H9 (cell line): Measurements from ENCODE around the gene MCU. TPM values are rescaled to one million over a fixed set of nuclear protein-coding genes. Genes with fewer than 3 reads are reported as not detected.

Experiments used
- DNase-seq: peaks from one replicate; pipeline ENCODE4 v3.0.0-alpha.2; 2017
- H2AFZ ChIP-seq: one replicate; pipeline ENCODE4 v1.6.1; 2013; ENCODE audit warnings: mild to moderate bottlenecking, low read length, control low read depth, moderate library complexity
- H2AK5ac ChIP-seq: 2 replicates; pipeline ENCODE4 v1.6.1; 2013; ENCODE audit warnings: low read length, control low read depth, mixed read lengths; ENCODE audit not compliant: insufficient read length
- H2BK120ac ChIP-seq: one replicate; pipeline ENCODE4 v1.6.1; 2013; ENCODE audit warnings: low read depth, mild to moderate bottlenecking, low read length, control low read depth, inconsistent platforms; ENCODE audit not compliant: poor library complexity, severe bottlenecking
- H2BK12ac ChIP-seq: 2 replicates; pipeline ENCODE4 v1.6.1; 2013; ENCODE audit warnings: low read length, control low read depth, mixed read lengths, low read depth; ENCODE audit not compliant: insufficient read length
- H2BK15ac ChIP-seq: 2 replicates; pipeline ENCODE4 v1.6.1; 2013; ENCODE audit warnings: low read depth, low read length, control low read depth
- H2BK20ac ChIP-seq: one replicate; pipeline ENCODE4 v1.6.1; 2013; ENCODE audit warnings: low read depth, mild to moderate bottlenecking, low read length, control low read depth, inconsistent platforms; ENCODE audit not compliant: poor library complexity, severe bottlenecking
- H2BK5ac ChIP-seq: 2 replicates; pipeline ENCODE4 v1.6.1; 2013; ENCODE audit warnings: low read length, control low read depth, mixed read lengths; ENCODE audit not compliant: insufficient read length
- H3K14ac ChIP-seq: 2 replicates; pipeline ENCODE4 v1.6.1; 2013; ENCODE audit warnings: low read length, control low read depth; ENCODE audit not compliant: insufficient read depth
- H3K18ac ChIP-seq: 2 replicates; pipeline ENCODE4 v1.6.1; 2013; ENCODE audit warnings: low read depth, mild to moderate bottlenecking, mixed read lengths, low read length, control low read depth; ENCODE audit not compliant: insufficient read length
- H3K23ac ChIP-seq: 2 replicates; pipeline ENCODE4 v1.6.1; 2013; ENCODE audit warnings: low read length, control low read depth, mixed read lengths, low read depth; ENCODE audit not compliant: insufficient read length
- H3K23me2 ChIP-seq: 2 replicates; pipeline ENCODE4 v1.6.1; 2013; ENCODE audit warnings: low read depth, mild to moderate bottlenecking, mixed read lengths, low read length, control low read depth; ENCODE audit not compliant: insufficient read length, poor library complexity, severe bottlenecking
- H3K27ac ChIP-seq: 2 replicates; pipeline ENCODE4 v1.5.1; 2013; ENCODE audit warnings: low read length, control low read depth, mixed read lengths, low read depth; ENCODE audit not compliant: insufficient read length
- H3K27me3 ChIP-seq: 2 replicates; pipeline ENCODE4 v1.6.1; 2013; ENCODE audit warnings: low read length, control low read depth, inconsistent platforms; ENCODE audit not compliant: insufficient read depth
- H3K4ac ChIP-seq: 2 replicates; pipeline ENCODE4 v1.6.1; 2013; ENCODE audit warnings: low read depth, mild to moderate bottlenecking, control low read depth, inconsistent platforms, low read length, moderate library complexity
- H3K4me1 ChIP-seq: 2 replicates; pipeline ENCODE4 v1.6.1; 2013; ENCODE audit warnings: low read length, control low read depth, inconsistent platforms; ENCODE audit not compliant: insufficient read depth
- H3K4me2 ChIP-seq: 2 replicates; pipeline ENCODE4 v1.6.1; 2013; ENCODE audit warnings: low read length, control low read depth, mixed read lengths; ENCODE audit not compliant: insufficient read length, insufficient read depth
- H3K56ac ChIP-seq: 2 replicates; pipeline ENCODE4 v1.6.1; 2013; ENCODE audit warnings: low read depth, mild to moderate bottlenecking, mixed read lengths, low read length, control low read depth; ENCODE audit not compliant: insufficient read length
- H3K79me1 ChIP-seq: 2 replicates; pipeline ENCODE4 v1.6.1; 2013; ENCODE audit warnings: low read depth, mild to moderate bottlenecking, moderate library complexity, low read length, control low read depth, inconsistent platforms; ENCODE audit not compliant: insufficient read depth, poor library complexity, severe bottlenecking
- H3K79me2 ChIP-seq: 2 replicates; pipeline ENCODE4 v1.6.1; 2013; ENCODE audit warnings: low read length, control low read depth, inconsistent platforms; ENCODE audit not compliant: insufficient read depth
- H3K9ac ChIP-seq: 2 replicates; pipeline ENCODE4 v1.6.1; 2013; ENCODE audit warnings: low read length, control low read depth, mixed read lengths; ENCODE audit not compliant: insufficient read length; ENCODE audit errors: extremely low read depth
- H3K9me3 ChIP-seq: one replicate; pipeline ENCODE4 v1.6.1; 2013; ENCODE audit warnings: low read depth, low read length, inconsistent platforms; ENCODE audit not compliant: control insufficient read depth
- H3T11ph ChIP-seq: one replicate; pipeline ENCODE4 v1.6.1; 2013; ENCODE audit warnings: mild to moderate bottlenecking, low read length, control low read depth, inconsistent platforms
- H4K20me1 ChIP-seq: one replicate; pipeline ENCODE4 v1.6.1; 2013; ENCODE audit not compliant: control insufficient read depth, insufficient read length, insufficient read depth
- H4K5ac ChIP-seq: 2 replicates; pipeline ENCODE4 v1.6.1; 2013; ENCODE audit warnings: low read depth, mild to moderate bottlenecking, mixed read lengths, low read length, control low read depth; ENCODE audit not compliant: insufficient read length
- H4K8ac ChIP-seq: replicated peaks from 2 replicates; pipeline ENCODE4 v1.6.1; 2013; ENCODE audit warnings: low read length, control low read depth, mixed read lengths, low read depth; ENCODE audit not compliant: insufficient read length
- H4K91ac ChIP-seq: 2 replicates; pipeline ENCODE4 v1.6.1; 2013; ENCODE audit warnings: low read depth, mild to moderate bottlenecking, moderate library complexity, mixed read lengths, low read length, control low read depth; ENCODE audit not compliant: insufficient read length
- H3K27ac Mint-ChIP-seq, 3 experiments: 2 replicates in 2 of 3; 3 replicates in 1 of 3; pipeline ENCODE4 v1.8.0; 2020 to 2021; ENCODE audit warnings: mixed read lengths in 3 of 3, mild to moderate bottlenecking in 1 of 3, moderate library complexity in 1 of 3
- H3K27me3 Mint-ChIP-seq: 2 replicates; pipeline ENCODE4 v1.8.0; 2021; ENCODE audit warnings: low read depth, mild to moderate bottlenecking, moderate library complexity, mixed read lengths
- H3K36me3 Mint-ChIP-seq, 3 experiments: 2 replicates in 2 of 3; 3 replicates in 1 of 3; pipeline ENCODE4 v1.8.0; 2020 to 2021; ENCODE audit warnings: low read depth in 3 of 3, mixed read lengths in 3 of 3; ENCODE audit not compliant: insufficient read depth in 1 of 3
- H3K4me1 Mint-ChIP-seq, 2 experiments: 2 replicates each; pipeline ENCODE4 v1.8.0; 2020; ENCODE audit warnings: mixed read lengths in 2 of 2
- H3K4me3 Mint-ChIP-seq, 2 experiments: 2 replicates in 1 of 2; 3 replicates in 1 of 2; pipeline ENCODE4 v1.8.0; 2020 to 2021; ENCODE audit warnings: mild to moderate bottlenecking in 2 of 2, mixed read lengths in 2 of 2, moderate library complexity in 1 of 2
- H3K9me3 Mint-ChIP-seq, 2 experiments: 2 replicates in 1 of 2; 3 replicates in 1 of 2; pipeline ENCODE4 v1.8.0; 2020; ENCODE audit warnings: mild to moderate bottlenecking in 2 of 2, mixed read lengths in 2 of 2, moderate library complexity in 1 of 2
- WGBS: extraction: QIAGEN DNeasy Blood & Tissue Kit; methylation state at CpG from one replicate; pipeline ENCODE4 v1.1.7; 2013; ENCODE audit warnings: missing lambda C conversion rate, low lambda C conversion rate, mixed read lengths; ENCODE audit not compliant: insufficient read length; ENCODE audit errors: extremely low coverage; 5-methylcytosine and 5-hydroxymethylcytosine counted together
- total RNA-seq: library from RNA; stranded (reverse); gene quantifications from 2 replicates; pipeline ENCODE4 v1.2.1, GENCODE V29; 2021
- TF ChIP-seq, protein P1 (sequence below): fragments of 200-600 bp; sonication (generic); conservative IDR thresholded peaks from 3 replicates; pipeline ENCODE4 v1.8.0; 2021; ENCODE audit warnings: antibody characterized with exemption, mild to moderate bottlenecking

The MCU gene
- total RNA-seq, 1 experiment from 2014 or later, result 36.6 TPM

DNA sequence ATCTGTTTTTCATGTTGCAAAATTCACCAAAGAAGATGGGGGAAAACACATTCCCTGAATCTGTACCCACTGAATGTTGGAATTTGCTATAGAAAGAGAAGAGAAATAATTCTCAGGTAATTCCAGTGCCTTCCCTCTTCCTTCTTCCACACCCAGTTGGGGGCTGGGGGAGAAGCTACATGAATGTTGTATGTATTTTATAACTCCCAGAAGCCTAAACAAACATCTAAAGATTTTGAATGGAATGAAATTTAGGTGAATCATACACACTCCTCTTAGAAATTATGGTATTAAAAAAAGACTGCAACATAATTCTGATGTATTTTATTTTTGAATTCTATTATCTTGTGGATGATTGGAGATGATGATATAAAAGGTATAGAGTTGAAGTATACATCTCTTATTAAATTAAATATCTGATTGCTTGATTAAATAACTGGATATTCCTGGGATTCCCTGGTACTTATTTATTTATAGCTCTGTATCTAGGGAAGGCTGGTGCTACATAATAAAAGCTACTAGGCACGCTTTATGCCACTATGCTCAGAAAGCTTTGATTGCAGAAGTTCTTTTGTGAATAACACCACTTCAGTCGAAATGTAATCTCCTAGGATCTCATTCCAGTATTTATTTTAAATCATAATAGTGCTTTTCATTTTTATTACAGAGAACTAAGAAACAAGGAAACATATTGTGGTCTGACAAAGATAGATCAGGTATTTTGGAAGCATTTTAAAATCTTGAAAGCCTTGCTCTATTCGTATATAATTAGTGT, 98.5 kb downstream of the MCU start:
- Histone ChIP-seq H3T11ph (no peak overlapping the region), H2BK12ac (no peak overlapping the region), H4K20me1 (no peaks in the 10 kb centered on the region), H3K9ac (no peak overlapping the region), H3K9me3 (no peaks in the 10 kb centered on the region), H4K8ac (no peak overlapping the region), H2AK5ac (no peak overlapping the region), H2AFZ (no peak overlapping the region), H2BK20ac (no peak overlapping the region), H4K5ac (no peak overlapping the region), H3K27me3 (no peaks in the 10 kb centered on the region), H2BK5ac (no peak overlapping the region), H3K56ac (no peak overlapping the region), H2BK120ac (no peak overlapping the region), H3K27ac (no peak overlapping the region), H3K14ac (no peak overlapping the region), H3K4me1 (peaks cover 9% of the 10 kb centered on the region; the same call in 1 of the 2 replicates), H3K23me2 (no peaks in the 10 kb centered on the region), H4K91ac (no peak overlapping the region), H3K4me2 (no peak overlapping the region), H3K4ac (no peak overlapping the region), H3K79me1 (no peaks in the 10 kb centered on the region), H3K79me2 (no peaks in the 10 kb centered on the region), H2BK15ac (no peak overlapping the region), H3K23ac (no peak overlapping the region), H3K18ac (no peak overlapping the region)
- H3K4me3 Mint-ChIP-seq, result no peak overlapping the region
- H3K9me3 Mint-ChIP-seq, result no peaks in the 10 kb centered on the region
- TF ChIP-seq, protein P1, sequence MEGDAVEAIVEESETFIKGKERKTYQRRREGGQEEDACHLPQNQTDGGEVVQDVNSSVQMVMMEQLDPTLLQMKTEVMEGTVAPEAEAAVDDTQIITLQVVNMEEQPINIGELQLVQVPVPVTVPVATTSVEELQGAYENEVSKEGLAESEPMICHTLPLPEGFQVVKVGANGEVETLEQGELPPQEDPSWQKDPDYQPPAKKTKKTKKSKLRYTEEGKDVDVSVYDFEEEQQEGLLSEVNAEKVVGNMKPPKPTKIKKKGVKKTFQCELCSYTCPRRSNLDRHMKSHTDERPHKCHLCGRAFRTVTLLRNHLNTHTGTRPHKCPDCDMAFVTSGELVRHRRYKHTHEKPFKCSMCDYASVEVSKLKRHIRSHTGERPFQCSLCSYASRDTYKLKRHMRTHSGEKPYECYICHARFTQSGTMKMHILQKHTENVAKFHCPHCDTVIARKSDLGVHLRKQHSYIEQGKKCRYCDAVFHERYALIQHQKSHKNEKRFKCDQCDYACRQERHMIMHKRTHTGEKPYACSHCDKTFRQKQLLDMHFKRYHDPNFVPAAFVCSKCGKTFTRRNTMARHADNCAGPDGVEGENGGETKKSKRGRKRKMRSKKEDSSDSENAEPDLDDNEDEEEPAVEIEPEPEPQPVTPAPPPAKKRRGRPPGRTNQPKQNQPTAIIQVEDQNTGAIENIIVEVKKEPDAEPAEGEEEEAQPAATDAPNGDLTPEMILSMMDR, result no peak
- no CpG with 5 or more reads among the region's 3 CpGs for WGBS
- H3K27ac Mint-ChIP-seq, result peak overlapping the region in 1 of 3 experiments; percentile 80; a peak in 3 of 7 replicates
- peaks cover 52 to 65% of the 10 kb centered on the region in 2 experiments for H3K4me1 Mint-ChIP-seq
- no peaks in the 10 kb centered on the region for H3K27me3 Mint-ChIP-seq
- no peaks in the 10 kb centered on the region for H3K36me3 Mint-ChIP-seq
- no peak for DNase-seq
